Dermis blood vessel endothelial cell (primary cell): ENCODE data around the gene FAM13A. TPM values are rescaled to one million over a fixed set of nuclear protein-coding genes. Genes with fewer than 3 reads are reported as not detected.
"Not testable (repeated sequence)": the region's sequence is repeated elsewhere in the genome, so short reads cannot be mapped to it uniquely, and the experiment has no call there.

Source experiments
- DNase-seq: peaks from one replicate; pipeline ENCODE4 v3.0.0; 2010
- total RNA-seq: library from RNA; depleted of rRNA; stranded (reverse); fragments of >200 nt; gene quantifications from 2 replicates; pipeline ENCODE4 v1.2.3, GENCODE V29; 2014

The FAM13A gene
- total RNA-seq, 1 donor from 2014 or later, result 1.7 TPM

DNA sequence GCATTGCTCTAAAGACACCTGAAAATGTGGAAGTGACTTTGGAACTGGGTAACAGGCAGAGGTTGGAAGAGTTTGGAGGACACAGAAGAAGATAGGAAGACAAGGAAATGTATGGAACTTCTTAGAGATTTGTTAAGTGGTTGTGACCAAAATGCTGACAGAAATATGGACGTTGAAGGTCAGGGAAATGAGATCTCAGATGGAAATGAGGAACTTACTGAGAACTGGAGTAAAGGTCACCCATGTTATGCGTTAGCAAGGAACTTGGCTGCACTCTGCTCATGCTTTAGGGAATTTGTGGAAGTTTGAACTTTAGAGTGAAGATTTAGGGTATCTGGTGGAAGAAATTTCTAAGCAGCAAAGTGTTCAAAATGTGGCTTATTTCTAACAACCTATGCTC lies 99.4 kb downstream of the FAM13A start:
- no peak for DNase-seq

- no peak for DNase-seq
These were observed 101.2 kb downstream of the FAM13A start for GRCh38 chr4:88955580-88956380.

DNA sequence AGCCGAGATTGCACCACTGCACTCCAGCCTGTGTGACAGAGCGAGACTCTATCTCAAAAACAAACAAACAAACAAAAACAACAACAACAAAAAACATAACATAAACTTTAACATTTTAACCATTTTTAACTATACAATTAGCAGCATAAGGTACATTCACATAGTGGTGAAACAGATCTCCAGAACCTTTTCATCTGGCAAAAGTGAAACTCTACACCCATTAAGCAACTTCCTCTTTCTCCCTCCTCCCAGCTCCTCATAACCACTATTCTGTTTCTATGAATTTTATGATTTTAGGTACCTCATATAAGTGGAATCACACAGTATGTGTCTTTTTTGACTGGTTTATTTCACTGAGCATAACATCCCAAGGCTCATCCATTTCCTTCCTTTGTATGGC lies 103.6 kb downstream of the FAM13A start:
- DNase-seq, result no peak

- no peak for DNase-seq
These were observed 104.9 kb downstream of the FAM13A start for GRCh38 chr4:88952081-88952480.

- DNase-seq, result no peak
These were observed 107.4 kb downstream of the FAM13A start for GRCh38 chr4:88949605-88950004.

- no peak for DNase-seq
These were observed 116.5 kb downstream of the FAM13A start for GRCh38 chr4:88940506-88940905.

- no peak for DNase-seq
These were observed 117.3 kb downstream of the FAM13A start for GRCh38 chr4:88939697-88940096.

GRCh38 chr4:88938138-88938537 lies 118.8 kb downstream of the FAM13A start:
- DNase-seq, result no peak

- no peak for DNase-seq
These were observed 119.9 kb downstream of the FAM13A start for GRCh38 chr4:88937081-88937480.

GRCh38 chr4:88933414-88934160 lies 123.4 kb downstream of the FAM13A start:
- no peak for DNase-seq

- no peak for DNase-seq
These were observed 128.1 kb downstream of the FAM13A start for GRCh38 chr4:88928852-88929251.

DNA sequence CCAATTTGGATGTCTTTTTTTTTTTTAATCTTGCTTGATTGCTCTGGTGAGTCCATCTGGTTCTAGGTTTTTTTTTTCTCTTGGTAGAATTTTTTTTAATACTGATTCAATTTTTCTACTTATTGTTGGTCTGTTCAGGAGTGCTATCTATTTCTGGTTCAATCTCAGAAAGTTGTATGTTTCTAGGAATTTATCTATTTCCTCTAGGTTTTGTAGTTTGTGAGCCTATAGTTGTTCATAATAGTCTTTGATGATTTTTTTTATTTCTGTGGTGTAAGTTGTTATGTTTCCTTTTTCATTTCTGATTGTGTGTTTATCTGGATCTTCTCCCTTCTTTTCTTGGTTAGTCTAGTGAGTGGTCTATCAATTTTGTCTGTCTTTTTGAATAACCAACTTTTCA lies 129.6 kb downstream of the FAM13A start:
- DNase-seq, result no peak

DNA sequence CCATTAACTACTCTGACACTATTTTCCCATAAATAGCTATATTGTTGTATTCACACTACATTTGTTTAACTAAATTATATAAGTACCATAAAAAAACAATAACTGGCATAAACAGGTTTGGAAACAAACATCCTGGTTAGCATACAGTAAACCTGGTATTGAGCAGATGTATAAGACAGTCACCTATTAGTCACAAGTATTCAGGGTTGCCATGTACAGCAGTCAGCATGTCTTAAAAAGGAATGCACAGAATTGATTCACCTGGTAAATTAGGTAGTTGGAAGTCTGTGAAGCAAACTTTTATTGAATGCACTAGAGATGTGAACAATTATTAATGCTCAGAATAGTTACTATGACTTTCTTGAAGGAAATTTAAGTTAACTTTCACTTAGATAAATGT lies 137.9 kb downstream of the FAM13A start:
- no peak for DNase-seq

- not testable (repeated sequence) for DNase-seq
These were observed 143.8 kb downstream of the FAM13A start for GRCh38 chr4:88913181-88913580.

DNA sequence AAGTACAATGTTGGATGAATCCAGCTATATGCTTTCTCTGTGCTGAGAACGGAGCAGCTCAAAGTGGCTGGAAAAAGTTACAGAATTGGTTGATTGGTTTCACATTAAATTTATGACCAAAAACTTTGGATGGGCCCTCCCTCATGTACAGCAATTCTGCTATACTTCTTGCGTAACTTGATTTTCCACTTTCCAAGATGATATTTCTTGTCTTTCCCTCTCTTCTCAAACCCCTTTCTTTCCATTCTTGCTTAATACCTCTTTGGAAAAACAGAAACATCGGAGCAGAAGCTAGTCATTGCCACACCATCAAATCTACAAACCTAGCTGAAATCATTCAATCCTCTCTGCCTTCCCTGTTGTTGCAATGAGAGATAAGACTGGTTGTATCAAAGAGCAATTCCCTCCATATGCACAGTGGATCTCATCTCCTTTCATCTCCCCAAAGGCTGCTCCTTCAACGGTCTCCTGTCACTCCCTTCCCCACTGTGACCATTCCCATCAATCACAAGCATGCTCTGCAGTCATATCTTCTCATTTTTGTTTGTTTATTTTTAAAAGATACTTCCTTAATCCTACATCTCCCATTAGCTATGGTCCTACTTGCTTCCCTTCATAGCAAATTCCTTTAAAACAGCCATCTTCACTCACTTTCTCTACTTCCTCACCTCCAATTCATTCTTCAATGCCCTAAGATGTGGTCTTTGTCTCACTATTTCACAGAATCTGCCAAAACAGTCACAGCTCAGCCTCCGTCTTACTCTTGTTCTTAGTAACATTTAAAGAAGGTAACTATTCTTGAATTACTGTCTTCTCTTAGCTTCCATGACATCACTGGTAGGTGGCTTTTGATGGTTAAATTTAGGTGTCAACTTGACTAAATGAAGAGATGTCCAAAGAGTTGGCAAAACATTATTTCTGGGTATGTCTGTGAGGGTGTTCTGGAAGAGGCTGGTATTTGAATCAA lies 145.5 kb downstream of the FAM13A start:
- DNase-seq, result no peak

DNA sequence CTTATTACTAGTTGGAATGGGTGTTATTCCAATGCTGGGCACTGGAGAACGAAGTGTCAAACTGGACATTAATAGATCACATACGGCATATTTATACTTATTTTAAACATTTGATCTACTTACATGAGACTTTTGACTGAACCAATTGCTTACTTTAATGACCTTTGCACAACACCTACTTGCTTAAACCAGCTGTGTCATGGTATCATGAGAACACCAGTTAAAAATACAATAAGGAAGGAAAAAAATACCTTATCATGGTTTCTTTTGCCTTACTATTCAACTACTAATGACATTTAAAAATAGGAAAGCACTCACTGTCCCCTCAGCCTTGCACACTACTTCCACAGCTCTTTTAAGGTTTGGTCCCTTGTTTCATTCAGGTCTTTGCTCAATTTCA lies 146.9 kb downstream of the FAM13A start:
- DNase-seq, result no peak

DNA sequence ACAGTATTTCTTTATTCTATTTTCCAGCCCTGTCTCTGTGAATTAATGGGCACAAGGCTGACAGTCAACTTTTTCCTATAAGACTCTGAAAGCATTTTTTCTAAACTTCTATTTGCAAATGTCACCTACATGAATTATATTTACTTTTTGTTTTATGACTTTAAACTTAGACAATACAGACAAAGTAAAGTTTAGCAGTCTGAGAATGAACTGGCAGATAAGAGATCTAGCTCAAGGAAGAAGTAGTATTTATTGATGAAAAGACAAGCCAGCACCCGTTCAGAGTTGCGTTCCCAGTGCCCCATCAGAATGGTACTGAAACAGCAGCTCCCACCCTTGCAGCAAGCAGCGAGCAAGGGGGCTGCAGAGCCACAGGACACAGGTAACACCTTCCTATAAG lies 148.5 kb downstream of the FAM13A start:
- DNase-seq, result no peak

- no peak for DNase-seq
These were observed 149.0 kb downstream of the FAM13A start for GRCh38 chr4:88908003-88908402.

DNA sequence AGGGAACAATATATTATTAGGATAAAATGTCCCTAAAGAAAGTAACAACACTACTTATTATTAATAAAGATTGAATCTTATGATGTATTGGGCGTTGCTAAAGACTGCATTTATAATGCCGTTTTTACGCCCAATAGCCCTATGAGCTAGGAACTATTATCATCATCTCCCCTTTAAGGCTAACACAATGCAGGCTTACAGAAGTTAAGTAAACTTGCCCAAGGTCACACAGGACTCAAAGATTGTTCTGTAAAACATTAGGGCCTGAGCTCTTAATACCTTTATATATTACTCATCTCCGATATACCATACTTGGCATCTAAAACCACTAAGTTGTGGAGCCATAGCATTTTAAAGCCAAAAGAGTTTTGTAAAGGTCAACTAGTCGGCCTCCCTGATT lies 149.5 kb downstream of the FAM13A start:
- DNase-seq, result no peak

GRCh38 chr4:88904240-88904639 lies 152.7 kb downstream of the FAM13A start:
- not testable (repeated sequence) for DNase-seq

DNA sequence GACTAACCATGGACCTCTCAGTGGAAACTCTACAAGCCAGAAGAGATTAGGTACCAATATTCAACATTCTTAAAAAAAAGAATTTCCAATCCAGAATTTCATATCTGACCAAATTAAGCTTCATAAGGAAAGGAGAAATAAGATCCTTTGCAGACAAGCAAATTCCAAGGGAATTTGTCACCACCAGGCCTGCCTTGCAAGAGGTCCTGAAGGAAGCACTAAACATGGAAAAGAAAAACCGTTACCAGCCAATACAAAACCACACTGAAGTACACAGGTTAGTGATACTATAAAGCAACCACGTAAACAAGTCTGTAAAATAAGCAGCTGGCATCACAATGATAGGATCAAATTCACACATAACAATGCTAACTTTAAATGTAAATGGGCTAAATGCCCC lies 156.6 kb downstream of the FAM13A start:
- no peak for DNase-seq

GRCh38 chr4:88897752-88898151 lies 159.2 kb downstream of the FAM13A start:
- DNase-seq, result no peak

DNA sequence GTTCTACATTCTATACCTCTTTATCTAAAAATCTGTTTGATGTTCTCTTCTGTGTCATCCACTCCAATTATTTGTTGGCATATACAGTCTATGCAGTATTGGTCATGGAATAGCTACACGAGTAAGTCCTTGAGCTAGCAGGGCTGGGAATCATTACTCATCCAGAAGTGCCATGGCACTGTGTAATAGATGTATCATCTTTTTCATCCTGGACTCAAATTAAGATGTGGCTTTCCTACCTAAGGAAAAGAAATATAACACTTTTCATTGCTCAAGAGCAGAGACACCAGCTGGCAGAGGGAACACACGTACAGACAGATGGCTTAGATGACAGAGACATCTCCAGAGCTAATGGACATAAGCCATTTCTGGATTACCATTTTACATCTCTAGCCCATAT lies 159.8 kb downstream of the FAM13A start:
- no peak for DNase-seq
